BJ (cell line): ENCODE data around the gene KPNB1. TPM values are rescaled to one million over a fixed set of nuclear protein-coding genes. Genes with fewer than 3 reads are reported as not detected.

Experiments
- CTCF ChIA-PET: fragments of 350-600 bp; formaldehyde crosslinking; extraction: SDS; loops from one replicate; lab custom pipeline; 2021; ENCODE audit warnings: antibody characterized with exemption, inconsistent platforms; lab: Yijun Ruan, JAX
- POLR2A ChIA-PET: fragments of 300-600 bp; sonication (Branson Sonifier 250); formaldehyde crosslinking; extraction: SDS; loops from one replicate; lab custom pipeline; 2021; ENCODE audit warnings: antibody characterized with exemption; lab: Charles Lee
- DNase-seq: peaks from one replicate; pipeline ENCODE4 v3.0.0-alpha.2; 2011; ENCODE audit warnings: low read depth
- H3K27me3 ChIP-seq: 2 replicates; pipeline ENCODE4 v1.6.0; 2011; ENCODE audit warnings: low read length; ENCODE audit not compliant: control insufficient read depth, insufficient read depth
- H3K36me3 ChIP-seq: 2 replicates; pipeline ENCODE4 v1.5.1; 2011; ENCODE audit warnings: low read length; ENCODE audit not compliant: control insufficient read depth, insufficient read depth
- H3K4me3 ChIP-seq: 2 replicates; pipeline ENCODE4 v1.5.1; 2011; ENCODE audit warnings: low read depth, mild to moderate bottlenecking, control low read depth, low read length
- CTCF ChIP-seq: IDR thresholded peaks from 2 replicates; pipeline ENCODE4 v1.5.1; 2011; ENCODE audit warnings: low read depth, mild to moderate bottlenecking, control low read depth, inconsistent platforms, low read length, moderate library complexity; ENCODE audit not compliant: insufficient read depth
- polyA plus RNA-seq: library from polyadenylated mRNA; depleted of rRNA; stranded (reverse); fragments of >200 nt; gene quantifications from 2 replicates; pipeline ENCODE4 v1.2.3, GENCODE V29; 2011

Gene KPNB1
- polyA plus RNA-seq, 1 experiment, result 171 TPM

DNA sequence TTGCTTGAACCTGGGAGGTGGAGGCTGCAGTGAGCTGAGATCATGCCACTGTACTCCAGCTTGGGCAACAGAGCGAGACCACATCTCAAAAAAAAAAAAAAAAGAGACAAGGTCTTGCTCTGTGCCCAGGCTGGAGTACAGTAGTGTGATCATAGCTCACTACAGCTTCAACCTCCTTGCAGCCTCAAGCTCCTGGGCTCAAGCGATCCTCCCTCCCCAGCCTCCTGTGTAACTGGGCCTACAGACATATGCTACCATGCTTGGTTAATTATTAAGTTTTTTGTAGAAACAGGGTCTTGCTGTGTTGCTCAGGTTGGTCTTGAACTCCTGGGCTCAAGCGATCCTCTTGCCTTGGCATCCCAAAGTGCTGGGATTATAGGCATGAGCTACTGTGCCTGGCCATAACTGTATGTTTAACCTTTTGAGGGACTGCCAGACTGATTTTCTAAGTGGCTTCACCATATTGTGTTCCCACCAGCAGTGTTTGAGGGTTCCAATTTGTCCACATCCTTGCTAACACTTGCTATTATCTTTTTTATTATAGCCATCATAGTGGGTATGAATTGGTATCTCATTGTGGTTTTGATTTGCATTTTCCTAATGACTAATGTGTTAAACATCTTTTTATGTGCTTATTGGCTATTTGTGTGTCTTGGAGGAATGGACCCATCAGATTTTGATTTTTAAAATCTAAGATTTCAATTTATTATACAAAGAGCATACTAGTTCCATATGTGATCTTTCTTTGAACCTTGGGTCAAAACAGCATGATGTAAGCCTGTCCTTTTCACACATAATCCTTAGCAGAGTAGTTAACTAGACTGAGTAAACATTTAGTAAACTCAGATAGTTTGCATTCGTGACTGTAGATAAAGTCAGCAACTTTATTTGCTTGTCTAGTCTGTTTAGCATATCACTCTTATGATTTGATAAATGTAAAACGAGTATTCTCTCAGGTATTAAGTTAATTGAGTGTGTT, 38.1 kb upstream of the KPNB1 start:
- CTCF ChIA-PET, result interaction anchor here (0.8 kb wide), 1 partner anchor 382 kb away, joined by 3 read pairs; no protein-coding TSS in a partner anchor
- POLR2A ChIA-PET, result interaction anchor here (0.6 kb wide), 1 partner anchor 8 kb away, joined by 4 read pairs; no protein-coding TSS in a partner anchor
- no peak for TF ChIP-seq CTCF
- no peak for DNase-seq
- Histone ChIP-seq H3K4me3 (no peak overlapping the region), H3K36me3 (peaks cover 9% of the 10 kb centered on the region), H3K27me3 (no peaks in the 10 kb centered on the region)

DNA sequence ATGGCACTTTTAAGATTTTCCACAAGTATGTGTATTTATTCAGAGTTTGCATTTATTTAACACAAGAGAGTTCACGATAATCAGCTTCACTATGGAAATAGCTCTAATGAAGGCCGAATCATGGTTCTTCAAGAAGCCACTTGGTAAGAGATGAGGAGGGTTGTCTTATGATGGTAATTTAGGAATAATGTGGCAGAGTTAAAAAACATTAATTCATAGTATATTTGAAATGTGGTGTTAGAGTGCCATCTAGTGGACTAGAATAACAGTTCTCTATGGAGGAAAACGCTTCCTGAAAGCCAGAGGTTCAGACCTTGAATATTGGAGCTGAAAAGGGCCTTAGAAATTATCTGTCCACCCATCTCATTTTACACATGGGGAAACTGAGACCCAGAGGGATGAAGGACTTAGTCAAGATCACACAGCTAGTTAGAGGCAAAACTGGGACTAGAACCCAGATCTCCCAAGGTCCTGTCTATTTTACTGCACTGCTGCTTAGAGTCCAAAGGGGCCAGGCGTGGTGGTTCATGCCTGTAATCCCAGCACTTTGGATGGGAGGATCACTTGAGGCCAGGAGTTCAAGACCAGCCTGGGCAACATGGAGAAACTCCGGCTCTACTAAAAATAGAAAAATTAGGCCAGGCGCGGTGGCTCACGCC, 33.8 kb upstream of the KPNB1 start:
- H3K27me3 ChIP-seq, result no peaks in the 10 kb centered on the region
- ChIA-PET POLR2A (interaction anchor here (0.6 kb wide), 1 partner anchor 11 kb away, joined by 4 read pairs; no protein-coding TSS in a partner anchor), CTCF (interaction anchor here (0.6 to 3.5 kb wide), 17 partner anchors 9 to 387 kb away, joined by 3 to 34 read pairs (median 5); no protein-coding TSS in a partner anchor)
- TF ChIP-seq CTCF, result peak; percentile 56
- DNase-seq, result no peak
- peaks cover 7% of the 10 kb centered on the region for H3K36me3 ChIP-seq
- no peak overlapping the region for H3K4me3 ChIP-seq

DNA sequence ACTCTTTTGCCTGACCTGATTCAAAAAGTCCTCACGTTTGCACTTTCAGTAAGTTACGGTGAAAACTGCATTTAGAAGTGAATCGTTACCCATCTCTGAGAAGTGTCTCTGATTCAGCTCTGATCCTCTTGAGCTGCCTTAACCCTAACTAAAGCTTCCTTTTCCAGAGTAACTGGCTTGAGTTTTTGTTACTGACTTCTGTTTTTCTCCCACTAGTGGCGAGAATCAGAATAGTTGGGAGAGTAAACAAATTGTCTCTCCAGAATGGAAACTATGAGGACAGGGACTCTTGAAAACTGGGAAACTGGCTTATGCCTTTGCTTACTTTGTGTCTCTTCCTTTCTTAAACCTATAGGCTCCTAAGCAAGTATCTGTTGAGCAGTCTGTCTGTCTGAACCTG, 31.3 kb upstream of the KPNB1 start:
- POLR2A ChIA-PET, result no interaction called here
- TF ChIP-seq CTCF, result peak; percentile 32
- no peaks in the 10 kb centered on the region for H3K27me3 ChIP-seq
- H3K4me3 ChIP-seq, result no peak overlapping the region
- no peak for DNase-seq
- CTCF ChIA-PET, result interaction anchor here (0.7 to 3.0 kb wide), 7 partner anchors 10 to 304 kb away, joined by 3 to 11 read pairs (median 3); partner anchors contain the start of gene KPNB1
- peaks cover 7% of the 10 kb centered on the region for H3K36me3 ChIP-seq

DNA sequence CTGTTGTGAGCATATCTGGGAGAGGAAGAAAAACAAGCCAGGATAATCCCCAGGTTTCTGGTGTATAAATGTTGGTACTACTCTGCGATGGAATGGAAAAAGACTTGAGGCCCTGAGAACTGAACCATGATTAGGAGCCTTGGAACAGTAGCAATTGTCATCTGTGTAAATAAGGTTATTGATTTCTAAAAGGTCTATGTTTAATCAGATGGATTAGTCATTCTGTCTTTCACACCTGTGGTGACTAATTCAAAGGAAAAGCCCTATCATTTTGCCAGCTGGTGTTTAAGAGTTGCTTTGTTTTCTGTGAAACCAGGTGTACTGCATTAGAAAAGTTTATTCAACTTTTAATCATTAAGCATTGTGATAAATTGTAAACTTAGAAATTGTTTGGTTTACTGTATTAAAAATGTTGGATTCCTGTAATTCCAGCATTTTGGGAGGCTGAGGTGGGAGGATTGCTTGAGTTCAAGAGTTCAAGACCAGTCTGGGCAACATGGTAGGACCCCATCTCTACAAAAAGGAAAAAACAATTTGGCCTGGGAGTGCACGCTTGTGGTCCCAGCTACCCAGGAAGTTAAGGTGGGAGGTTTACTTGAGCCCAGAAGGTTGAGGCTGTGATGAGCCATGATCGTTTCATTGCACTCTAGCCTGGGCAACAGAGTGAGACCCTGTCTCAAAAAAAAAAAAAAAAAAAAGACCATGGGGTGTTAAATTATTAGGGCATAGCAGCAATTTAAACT, 29.0 kb upstream of the KPNB1 start:
- DNase-seq, result no peak
- ChIA-PET POLR2A (no interaction called here), CTCF (interaction anchor here (1.3 to 3.0 kb wide), 2 partner anchors 29 to 120 kb away, joined by 6 to 11 read pairs; partner anchors contain the start of gene KPNB1)
- no peaks in the 10 kb centered on the region for H3K27me3 ChIP-seq
- no peak for TF ChIP-seq CTCF
- no peak overlapping the region for H3K4me3 ChIP-seq
- H3K36me3 ChIP-seq, result peaks cover 7% of the 10 kb centered on the region
